ENCODE results near the gene ENTPD8. TPM values are rescaled to one million over a fixed set of nuclear protein-coding genes. Genes with fewer than 3 reads are reported as not detected.

ENTPD8 gene
- total and polyA plus RNA-seq, 8 donors, result 0.98 to 4.7 (median 2.0) TPM

GRCh38 chr9:137454597-137455358, 13.6 kb upstream of the ENTPD8 start:
- WGBS, 2 donors, result 69 to 72% methylated on average over 30 of the region's 30 CpGs
- no peak for TF ChIP-seq CTCF (IDR thresholded peaks at IDR 0.05)
- FAIRE-seq (no peak), DNase-seq (peak; percentile 27 to 83 (median 57)), ATAC-seq (peak in 1 of 4 donors; percentile 1)
- no peaks in the 10 kb centered on the region for H3K9me3 ChIP-seq
- H3K4me3 ChIP-seq, result peak overlapping the region in 2 of 4 donors; percentile 8 to 38
- H3K27me3 ChIP-seq, result no peaks in the 10 kb centered on the region
- H3K4me1 ChIP-seq, result peaks cover 0 to 22% (median 3%) of the 10 kb centered on the region in 3 donors
- H3K36me3 ChIP-seq, result peaks cover 0 to 8% (median 0%) of the 10 kb centered on the region in 3 donors
- intact Hi-C loops (cut with DNase I), result no loop called here
- peak overlapping the region in 2 of 4 donors; percentile 24 to 28 for H3K27ac ChIP-seq

DNA sequence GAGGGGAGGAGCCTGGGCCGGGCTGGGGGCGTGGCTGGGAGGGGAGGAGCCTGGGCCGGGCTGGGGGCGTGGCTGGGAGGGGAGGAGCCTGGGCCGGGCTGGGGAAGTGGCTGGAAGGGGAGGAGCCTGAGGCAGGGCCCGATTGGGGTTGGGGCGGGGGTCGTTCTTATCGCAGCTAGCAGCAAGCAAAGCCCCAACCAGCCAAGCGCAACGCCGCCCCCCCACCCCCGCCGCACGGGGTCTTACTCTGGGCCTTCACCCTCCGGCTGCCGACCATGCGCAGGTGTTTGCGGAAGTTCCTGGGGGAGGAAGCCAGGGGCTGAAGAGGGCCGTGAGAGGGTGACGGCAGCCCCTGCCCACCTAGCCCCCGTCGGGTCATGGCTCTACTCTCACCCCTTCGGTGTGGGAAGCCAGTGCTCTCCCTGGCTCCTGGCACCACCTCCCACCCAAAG, 13.0 kb upstream of the ENTPD8 start:
- intact Hi-C loops (cut with DNase I), result no loop called here
- WGBS, 2 donors, result 16 to 33% methylated on average over 9 to 22 of the region's 24 CpGs
- no peak for TF ChIP-seq CTCF (IDR thresholded peaks at IDR 0.05)
- DNase-seq (peak; percentile 43 to 87 (median 74)), ATAC-seq (peak in 3 of 4 donors; percentile 1 to 49 (median 11)), FAIRE-seq (no peak)
- peak overlapping the region in 2 of 4 donors; percentile 8 to 38 for H3K4me3 ChIP-seq
- peak overlapping the region in 2 of 4 donors; percentile 24 to 28 for H3K27ac ChIP-seq
- H3K36me3 ChIP-seq, result peaks cover 0 to 8% (median 0%) of the 10 kb centered on the region in 3 donors
- peaks cover 0 to 19% (median 0%) of the 10 kb centered on the region in 3 donors for H3K4me1 ChIP-seq
- no peaks in the 10 kb centered on the region for H3K27me3 ChIP-seq
- H3K9me3 ChIP-seq, result no peaks in the 10 kb centered on the region

GRCh38 chr9:137453643-137454081, 12.5 kb upstream of the ENTPD8 start:
- no peak overlapping the region for H3K27ac ChIP-seq
- peaks cover 0 to 19% (median 0%) of the 10 kb centered on the region in 3 donors for H3K4me1 ChIP-seq
- FAIRE-seq, result no peak
- peaks cover 0 to 13% (median 0%) of the 10 kb centered on the region in 3 donors for H3K36me3 ChIP-seq
- DNase-seq, result peak; percentile 45 to 82 (median 76)
- H3K9me3 ChIP-seq, result no peaks in the 10 kb centered on the region
- intact Hi-C loops (cut with DNase I), result no loop called here
- no peaks in the 10 kb centered on the region for H3K27me3 ChIP-seq
- no peak for TF ChIP-seq CTCF (IDR thresholded peaks at IDR 0.05)
- 58 to 66% methylated on average over 24 to 25 of the region's 25 CpGs for WGBS, 2 donors
- peak overlapping the region in 1 of 4 donors; percentile 23 for H3K4me3 ChIP-seq
- ATAC-seq, result peak in 3 of 4 donors; percentile 37 to 67 (median 51)

GRCh38 chr9:137452761-137453642, 11.8 kb upstream of the ENTPD8 start:
- Histone ChIP-seq H3K27ac (no peak overlapping the region), H3K36me3 (peaks cover 0 to 13% (median 0%) of the 10 kb centered on the region in 3 donors), H3K4me3 (peak overlapping the region in 1 of 4 donors; percentile 23), H3K9me3 (no peaks in the 10 kb centered on the region), H3K4me1 (peaks cover 0 to 15% (median 0%) of the 10 kb centered on the region in 3 donors), H3K27me3 (no peaks in the 10 kb centered on the region)
- FAIRE-seq (no peak), ATAC-seq (no peak), DNase-seq (peak; percentile 21 to 86 (median 56))
- intact Hi-C loops (cut with DNase I), result no loop called here
- no peak for TF ChIP-seq CTCF (IDR thresholded peaks at IDR 0.05)
- WGBS, 2 donors, result 91 to 96% methylated on average over 34 to 43 of the region's 43 CpGs
